Measurements from ENCODE around the gene SP2.

DNA sequence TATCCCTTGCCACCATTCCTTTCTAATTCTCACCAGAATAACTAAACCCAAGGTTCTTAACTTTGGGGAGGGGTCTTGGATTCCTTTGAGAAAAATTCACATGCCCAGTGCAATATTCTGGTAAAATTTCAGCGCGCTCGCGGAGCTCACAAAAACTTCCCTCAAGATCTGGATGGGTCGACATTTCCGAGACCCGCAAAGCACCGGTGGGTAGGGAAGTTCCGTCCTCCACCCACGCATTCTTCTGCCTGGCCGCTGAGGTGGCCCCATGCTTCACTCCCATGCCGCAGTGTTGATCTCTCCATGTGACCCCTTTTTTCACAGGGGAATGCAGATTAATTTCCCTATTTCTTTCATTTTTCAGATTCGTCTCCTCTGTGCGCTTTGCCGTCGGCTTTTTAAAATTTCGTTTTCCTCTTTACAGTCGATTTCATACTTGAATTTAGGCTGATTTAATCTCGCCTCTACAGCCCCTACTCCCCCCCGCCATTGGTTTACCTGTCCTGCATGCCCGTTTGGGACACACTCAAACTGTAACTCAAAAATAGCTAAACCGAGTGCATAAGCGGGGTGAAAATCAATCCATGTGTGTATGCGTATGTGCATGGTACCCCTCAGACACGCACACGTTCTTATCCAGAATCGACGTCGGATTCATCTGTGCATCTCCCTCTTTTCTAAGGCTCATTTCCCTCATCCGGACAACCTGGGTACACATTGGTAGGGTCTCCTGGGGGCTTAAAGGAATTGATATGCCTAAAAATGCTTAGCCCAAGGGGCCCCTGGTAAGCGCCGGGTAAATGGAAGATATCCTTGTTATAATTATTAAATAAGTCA is 43.7 kb upstream of the SP2 start:
- TF ChIP-seq POLR2A (IDR thresholded peaks at IDR 0.05) (no peak), POLR2AphosphoS5 (IDR thresholded peaks at IDR 0.05) (no peak), EP300 (IDR thresholded peaks at IDR 0.05) (no peak)
- TF ChIP-seq, protein P1, sequence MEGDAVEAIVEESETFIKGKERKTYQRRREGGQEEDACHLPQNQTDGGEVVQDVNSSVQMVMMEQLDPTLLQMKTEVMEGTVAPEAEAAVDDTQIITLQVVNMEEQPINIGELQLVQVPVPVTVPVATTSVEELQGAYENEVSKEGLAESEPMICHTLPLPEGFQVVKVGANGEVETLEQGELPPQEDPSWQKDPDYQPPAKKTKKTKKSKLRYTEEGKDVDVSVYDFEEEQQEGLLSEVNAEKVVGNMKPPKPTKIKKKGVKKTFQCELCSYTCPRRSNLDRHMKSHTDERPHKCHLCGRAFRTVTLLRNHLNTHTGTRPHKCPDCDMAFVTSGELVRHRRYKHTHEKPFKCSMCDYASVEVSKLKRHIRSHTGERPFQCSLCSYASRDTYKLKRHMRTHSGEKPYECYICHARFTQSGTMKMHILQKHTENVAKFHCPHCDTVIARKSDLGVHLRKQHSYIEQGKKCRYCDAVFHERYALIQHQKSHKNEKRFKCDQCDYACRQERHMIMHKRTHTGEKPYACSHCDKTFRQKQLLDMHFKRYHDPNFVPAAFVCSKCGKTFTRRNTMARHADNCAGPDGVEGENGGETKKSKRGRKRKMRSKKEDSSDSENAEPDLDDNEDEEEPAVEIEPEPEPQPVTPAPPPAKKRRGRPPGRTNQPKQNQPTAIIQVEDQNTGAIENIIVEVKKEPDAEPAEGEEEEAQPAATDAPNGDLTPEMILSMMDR (IDR thresholded peaks at IDR 0.05) = no peak

All from upper lobe of left lung (tissue), 4 donors.